Measurements from ENCODE around the gene PRKN.

PRKN gene

GRCh38 chr6:162727322-162728182 is at the start of gene PRKN, which contains the start of gene PACRG:
Gene PRKN (minus strand): TSS chr6:162727766.
Gene PACRG (plus strand): TSS chr6:162727974.
- DNase-seq, result peak; percentile 82

- DNase-seq, result no peak
Observed at GRCh38 chr6:162777091-162777490, 49.5 kb upstream of the PRKN start.

GRCh38 chr6:162773996-162774395 is 46.4 kb upstream of the PRKN start:
- DNase-seq, result no peak

GRCh38 chr6:162772466-162772865 is 44.9 kb upstream of the PRKN start:
- no peak for DNase-seq

GRCh38 chr6:162770955-162771354 is 43.4 kb upstream of the PRKN start:
- no peak for DNase-seq

GRCh38 chr6:162770136-162770535 is 42.6 kb upstream of the PRKN start:
- DNase-seq, result no peak

- no peak for DNase-seq
Observed at GRCh38 chr6:162753775-162754174, 26.2 kb upstream of the PRKN start.

GRCh38 chr6:162751211-162751859 is 23.8 kb upstream of the PRKN start:
- no peak for DNase-seq

GRCh38 chr6:162750776-162751175 is 23.2 kb upstream of the PRKN start:
- DNase-seq, result no peak

GRCh38 chr6:162736961-162737360 is 9.4 kb upstream of the PRKN start:
- DNase-seq, result no peak

GRCh38 chr6:162733489-162733888 is 5.9 kb upstream of the PRKN start:
- DNase-seq, result no peak

- DNase-seq, result no peak
Observed at GRCh38 chr6:162730502-162730901, 2.9 kb upstream of the PRKN start.

GRCh38 chr6:162728706-162729105 is 1.1 kb upstream of the PRKN start:
- no peak for DNase-seq

GRCh38 chr6:162728197-162728596 is 631 bp upstream of the PRKN start:
- no peak for DNase-seq

- no peak for DNase-seq
Observed at GRCh38 chr6:162726947-162727321, 632 bp downstream of the PRKN start.

- DNase-seq, result no peak
Observed at GRCh38 chr6:162722633-162723032, 4.9 kb downstream of the PRKN start.

- no peak for DNase-seq
Observed at GRCh38 chr6:162722226-162722625, 5.3 kb downstream of the PRKN start.

- DNase-seq, result no peak
Observed at GRCh38 chr6:162721404-162721687, 6.2 kb downstream of the PRKN start.

GRCh38 chr6:162719528-162719927 is 8.0 kb downstream of the PRKN start:
- DNase-seq, result no peak

GRCh38 chr6:162715601-162716000 is 12.0 kb downstream of the PRKN start:
- no peak for DNase-seq

GRCh38 chr6:162713974-162714780 is 13.4 kb downstream of the PRKN start:
- no peak for DNase-seq

GRCh38 chr6:162712694-162713093 is 14.9 kb downstream of the PRKN start:
- no peak for DNase-seq

- DNase-seq, result no peak
Observed at GRCh38 chr6:162711376-162711775, 16.2 kb downstream of the PRKN start.

- DNase-seq, result no peak
Observed at GRCh38 chr6:162710936-162711335, 16.6 kb downstream of the PRKN start.

All from 8988T (cell line).